GM19452 (cell line): ENCODE data around the gene PRELID1.
"Not testable (repeated sequence)": the region's sequence is repeated elsewhere in the genome, so short reads cannot be mapped to it uniquely, and the experiment has no call there.

Experiments used
- ATAC-seq: cut with Tn5 transposase; IDR thresholded peaks from one replicate; pipeline ENCODE4 v1.9.1; 2021; ENCODE audit not compliant: unreplicated experiment

The PRELID1 gene

GRCh38 chr5:177334781-177335700 is 31.4 kb downstream of the PRELID1 start:
- ATAC-seq: no peak

GRCh38 chr5:177335701-177336065 is 32.1 kb downstream of the PRELID1 start:
- ATAC-seq: no peak

- ATAC-seq: no peak
Observed at GRCh38 chr5:177336112-177336511, 32.5 kb downstream of the PRELID1 start.

GRCh38 chr5:177336603-177337494 is 33.2 kb downstream of the PRELID1 start:
- no peak for ATAC-seq

- ATAC-seq: no peak
Observed at GRCh38 chr5:177338251-177339106, 34.9 kb downstream of the PRELID1 start.

- no peak for ATAC-seq
Observed at GRCh38 chr5:177339107-177339638, 35.6 kb downstream of the PRELID1 start.

- ATAC-seq: not testable (repeated sequence)
Observed at GRCh38 chr5:177343000-177343399, 39.4 kb downstream of the PRELID1 start.

- ATAC-seq: no peak
Observed at GRCh38 chr5:177343777-177344176, 40.2 kb downstream of the PRELID1 start.

- ATAC-seq: no peak
Observed at GRCh38 chr5:177344891-177345290, 41.3 kb downstream of the PRELID1 start.

- ATAC-seq: no peak
Observed at GRCh38 chr5:177346820-177347219, 43.2 kb downstream of the PRELID1 start.

- no peak for ATAC-seq
Observed at GRCh38 chr5:177347699-177348098, 44.1 kb downstream of the PRELID1 start.

- no peak for ATAC-seq
Observed at GRCh38 chr5:177349362-177349647, 45.7 kb downstream of the PRELID1 start.

GRCh38 chr5:177349762-177350161 is 46.2 kb downstream of the PRELID1 start:
- no peak for ATAC-seq

GRCh38 chr5:177350776-177351391 is 47.3 kb downstream of the PRELID1 start:
- ATAC-seq: no peak

- ATAC-seq: peak; percentile 96
Observed at GRCh38 chr5:177351392-177352329, 48.1 kb downstream of the PRELID1 start, which contains the start of gene LMAN2. Gene LMAN2, minus strand, starts transcription at chr5:177351668. Its CDS starts 21 bp downstream, at chr5:177351647.

- ATAC-seq: no peak
Observed at GRCh38 chr5:177353093-177353492, 49.5 kb downstream of the PRELID1 start.

GRCh38 chr5:177354256-177354655 is 50.7 kb downstream of the PRELID1 start:
- ATAC-seq: no peak

GRCh38 chr5:177354711-177355110 is 51.1 kb downstream of the PRELID1 start:
- ATAC-seq: no peak
